ENCODE results near the gene BICC1.

The BICC1 gene

DNA sequence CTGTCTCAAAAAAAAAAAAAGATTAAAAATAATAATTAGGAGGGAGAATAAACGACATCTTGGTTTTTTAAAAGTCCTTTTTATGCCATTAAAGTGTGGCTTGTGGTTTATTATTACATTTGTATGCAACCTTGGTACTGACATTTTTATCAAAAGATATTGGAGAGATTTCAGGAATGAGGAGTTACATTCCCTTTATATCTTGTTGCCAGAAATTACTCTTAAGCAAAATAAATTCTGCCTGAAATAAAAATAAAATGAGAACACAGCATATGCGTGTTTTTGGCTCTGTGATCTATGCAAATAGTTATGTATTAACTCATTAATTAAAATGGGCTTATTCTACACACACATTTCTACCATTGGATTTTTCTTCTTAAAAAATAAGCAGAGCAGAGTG is 202.4 kb downstream of the BICC1 start:
- no peak for DNase-seq

GRCh38 chr10:58718596-58718995 is 205.9 kb downstream of the BICC1 start:
- DNase-seq = no peak

DNA sequence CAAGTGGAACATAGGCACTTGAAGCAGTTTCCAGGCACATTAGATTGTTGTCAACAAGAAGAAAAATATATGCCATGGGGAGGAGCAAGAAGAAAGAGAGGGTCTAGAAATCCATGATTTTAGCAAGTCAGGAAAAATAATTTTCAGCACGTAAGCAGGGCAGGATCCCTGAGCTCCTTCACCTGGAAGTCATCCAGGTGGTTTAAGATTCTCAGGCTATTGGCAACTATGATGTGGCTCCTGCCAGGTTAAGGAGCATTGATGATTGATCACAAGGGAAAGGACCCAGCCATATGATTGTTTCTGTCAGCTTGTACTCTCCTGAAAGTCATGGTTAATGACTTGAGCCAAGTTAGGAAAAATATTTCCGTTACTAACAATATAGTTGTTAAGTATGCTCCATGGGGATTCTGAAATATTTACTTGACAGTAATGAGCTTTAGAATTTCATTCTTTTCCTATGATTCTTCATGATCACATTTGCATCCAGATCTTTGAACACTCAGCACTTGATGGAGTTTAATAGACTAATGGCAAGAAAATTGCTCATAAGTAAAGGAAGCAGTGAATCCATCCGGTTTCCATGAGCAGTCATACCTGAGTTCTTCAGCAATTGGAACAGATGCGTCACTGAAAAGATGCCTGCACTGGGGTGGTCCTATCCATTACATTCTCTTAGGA is 209.1 kb downstream of the BICC1 start:
- DNase-seq = no peak

DNA sequence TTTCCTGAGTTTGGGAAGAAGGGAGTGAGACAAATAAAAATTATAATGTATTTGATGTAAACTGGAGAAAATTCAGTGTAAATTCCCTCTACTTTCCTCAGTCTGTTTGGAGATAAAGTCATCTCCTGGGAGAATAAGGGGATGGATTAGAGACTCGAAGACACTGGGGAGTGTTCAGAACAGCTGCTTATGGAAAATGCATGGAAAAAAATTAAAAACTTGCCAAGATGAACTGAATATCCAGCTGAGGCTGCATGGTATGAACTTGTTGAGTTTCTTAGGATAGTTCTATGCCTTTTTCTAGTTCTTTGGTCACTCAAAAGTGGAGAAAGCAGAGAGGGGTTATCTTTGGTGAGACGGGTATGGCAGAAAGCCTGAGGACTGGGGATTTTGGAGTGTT is 210.5 kb downstream of the BICC1 start:
- no peak for DNase-seq

- no peak for DNase-seq
These were observed 211.3 kb downstream of the BICC1 start for GRCh38 chr10:58723966-58724365.

GRCh38 chr10:58724781-58725180 is 212.1 kb downstream of the BICC1 start:
- no peak for DNase-seq

DNA sequence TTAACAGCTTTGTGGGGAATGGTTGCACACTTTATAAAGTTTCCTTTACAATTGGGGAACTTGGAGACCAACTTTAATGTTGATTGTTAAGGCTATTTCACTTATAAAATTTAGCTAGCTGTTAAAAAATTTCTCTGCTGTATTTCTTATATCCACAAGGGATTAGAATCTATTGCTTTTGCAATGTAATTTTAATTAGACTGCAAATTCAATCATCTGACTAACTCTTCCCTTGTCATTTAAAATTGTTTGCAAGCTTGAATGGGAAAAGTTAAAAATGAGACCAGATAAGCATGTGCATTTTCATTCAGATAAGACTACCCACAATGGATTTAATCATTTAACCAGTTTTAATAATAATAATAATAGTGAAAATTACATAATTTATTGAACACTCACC is 213.2 kb downstream of the BICC1 start:
- no peak for DNase-seq

GRCh38 chr10:58727633-58728032 is 215.0 kb downstream of the BICC1 start:
- DNase-seq = no peak

GRCh38 chr10:58731276-58731675 is 218.6 kb downstream of the BICC1 start:
- no peak for DNase-seq

- DNase-seq = no peak
These were observed 220.8 kb downstream of the BICC1 start for GRCh38 chr10:58733436-58733835.

DNA sequence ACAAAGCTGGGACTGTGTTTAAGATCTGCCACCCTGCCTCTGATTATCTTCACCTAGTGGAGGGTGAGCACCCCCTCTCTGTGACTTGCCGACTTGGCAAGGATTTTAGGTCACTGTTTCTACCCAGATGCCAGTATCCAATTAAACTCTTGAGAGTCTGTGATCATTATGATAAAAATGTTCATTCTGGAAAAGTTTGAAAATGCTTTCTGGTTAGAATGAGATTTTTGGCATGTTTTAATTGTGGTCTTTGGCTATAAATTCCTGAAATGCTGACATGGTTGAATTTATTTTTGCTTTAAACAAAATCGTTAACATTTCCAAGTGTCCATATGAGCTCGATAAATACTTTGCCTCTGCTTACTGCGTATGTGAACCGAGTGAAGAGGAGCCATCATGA is 221.4 kb downstream of the BICC1 start:
- no peak for DNase-seq

DNA sequence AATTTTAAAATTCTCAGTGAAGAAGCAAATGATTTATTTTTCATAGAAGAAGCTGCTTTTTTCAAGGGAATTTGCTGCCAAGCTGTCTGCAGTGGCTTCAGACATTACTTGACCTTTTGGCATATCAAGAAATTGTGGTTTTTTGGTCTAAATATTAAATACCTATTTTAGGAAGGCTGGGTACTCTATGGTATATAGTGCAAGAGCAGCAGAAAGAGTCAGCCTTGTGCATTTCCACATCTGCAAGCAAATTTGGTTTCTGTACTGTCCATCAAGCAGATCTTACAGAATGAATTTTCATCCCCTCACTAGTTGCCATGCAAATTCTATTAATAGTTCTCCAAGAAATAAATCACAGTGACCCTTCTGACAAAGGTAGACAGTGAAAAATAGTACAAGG is 222.0 kb downstream of the BICC1 start:
- DNase-seq = no peak

DNA sequence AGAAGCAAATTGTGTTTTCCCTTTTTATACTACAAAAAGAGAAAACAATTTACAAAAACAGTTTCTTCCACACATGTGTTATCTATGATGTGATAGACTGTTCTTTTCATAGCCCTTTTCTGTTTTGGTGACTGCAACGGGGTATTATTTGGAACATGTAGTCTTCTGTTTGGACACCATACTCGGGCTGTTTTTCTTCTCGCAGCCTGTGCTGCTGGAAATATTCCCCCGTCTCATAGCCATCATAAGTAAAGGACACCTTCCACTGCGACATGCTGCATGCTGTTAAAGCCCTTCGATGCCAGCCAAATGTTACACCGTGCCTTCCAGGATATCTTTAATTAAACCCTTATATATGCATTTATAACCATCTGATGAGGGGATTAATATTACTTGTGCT is 222.4 kb downstream of the BICC1 start:
- DNase-seq = no peak

GRCh38 chr10:58740620-58741369 is 228.1 kb downstream of the BICC1 start:
- no peak for DNase-seq

DNA sequence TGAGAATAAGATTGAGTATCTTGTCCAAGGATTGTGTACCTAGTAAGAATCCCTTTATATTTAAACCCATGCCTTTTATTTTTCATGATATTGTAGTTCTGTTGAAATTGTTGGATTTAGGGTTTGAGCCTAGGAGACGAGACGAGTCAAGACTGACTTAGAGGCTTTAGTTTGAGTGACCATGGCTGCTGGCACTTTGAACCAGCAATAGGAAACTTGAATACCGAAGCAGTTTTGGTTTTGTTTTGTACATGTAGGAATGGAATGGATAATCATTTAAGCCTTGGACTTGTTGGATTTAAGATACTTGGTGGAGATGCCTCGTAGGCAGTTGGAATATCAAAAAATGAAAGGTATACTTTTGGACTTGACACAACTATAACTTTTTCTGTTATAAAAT is 229.0 kb downstream of the BICC1 start:
- DNase-seq = no peak

DNA sequence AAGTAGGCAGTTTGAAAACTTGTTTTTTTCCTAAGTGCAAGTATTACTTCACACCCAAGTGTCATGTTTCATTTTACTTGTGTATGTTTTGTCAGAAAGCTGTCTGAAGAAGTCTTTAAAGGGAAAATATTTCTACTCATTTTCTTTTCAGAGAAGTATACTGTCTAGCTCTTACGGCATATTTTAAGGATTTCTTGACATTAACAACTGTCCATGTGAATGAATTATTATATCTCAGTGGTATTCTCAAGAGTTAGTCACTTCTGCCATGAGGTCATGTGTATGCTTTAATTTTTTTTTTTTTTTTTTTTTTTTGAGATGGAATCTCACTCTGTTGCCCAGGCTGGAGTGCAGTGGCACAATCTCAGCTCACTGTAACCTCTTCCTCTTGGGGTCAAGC is 229.5 kb downstream of the BICC1 start:
- no peak for DNase-seq

DNA sequence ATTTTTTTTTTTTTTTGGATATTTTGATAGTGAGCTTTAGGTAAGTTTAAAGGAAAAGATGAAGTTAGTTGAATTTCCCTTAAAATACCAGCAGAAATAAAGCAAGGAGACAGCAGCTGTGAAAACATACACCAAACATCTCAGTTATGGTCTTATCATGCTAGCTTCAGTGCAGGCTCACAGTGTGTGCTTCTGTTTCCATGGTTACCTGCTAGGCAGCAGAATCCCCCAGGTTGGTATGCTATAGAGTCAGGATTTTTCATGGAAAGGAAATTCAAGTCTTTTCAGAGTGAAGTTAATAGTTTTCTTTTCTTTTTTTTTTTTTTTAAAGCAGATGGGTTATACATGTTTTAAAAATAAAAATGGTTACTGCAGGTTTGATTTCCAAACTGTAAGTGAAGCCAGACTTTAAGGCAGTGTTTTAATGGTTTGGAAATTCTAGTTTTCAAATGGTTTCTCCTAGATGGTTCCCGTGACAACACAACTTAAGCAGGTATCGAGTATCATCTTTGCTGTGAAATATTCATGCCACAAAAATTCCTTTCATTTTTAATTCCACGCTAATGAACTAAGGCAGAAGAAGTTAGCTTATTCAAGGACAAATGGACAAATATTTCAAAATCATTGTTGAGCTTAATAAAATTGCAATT is 230.9 kb downstream of the BICC1 start:
- DNase-seq = no peak

DNA sequence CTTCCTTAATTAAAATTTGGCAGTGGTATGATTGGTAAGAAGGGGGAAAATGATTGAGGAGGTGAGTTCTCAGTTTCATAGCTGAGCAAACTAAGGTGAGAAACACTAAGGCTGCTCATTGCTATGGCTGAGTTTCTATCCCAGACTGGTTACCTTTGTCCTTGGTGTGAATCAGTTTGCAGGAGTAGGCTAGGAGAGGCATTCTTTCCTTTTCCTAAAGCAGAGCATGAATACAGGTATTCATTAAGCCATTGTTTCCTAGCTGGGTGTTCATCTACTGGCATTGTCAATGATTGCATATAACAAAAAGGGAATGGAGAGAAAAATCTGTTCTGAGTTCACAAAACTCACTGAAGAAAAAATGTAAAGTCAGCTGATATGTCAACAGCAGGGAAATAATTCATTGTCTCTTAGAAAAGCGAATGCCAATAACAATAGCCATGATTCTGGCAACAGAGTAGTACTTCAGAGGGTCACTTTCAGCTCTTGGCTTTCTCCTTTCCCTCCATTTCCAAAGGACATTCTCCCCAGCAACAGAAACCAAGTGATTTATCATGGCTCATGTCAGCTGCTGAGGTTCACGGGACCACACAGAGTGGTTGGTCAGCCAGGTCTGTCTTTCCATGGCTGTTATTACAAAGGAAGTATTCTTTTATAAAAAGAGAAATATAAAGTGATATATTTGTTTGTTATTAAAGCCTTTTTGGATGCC is 234.0 kb downstream of the BICC1 start:
- no peak for DNase-seq

DNA sequence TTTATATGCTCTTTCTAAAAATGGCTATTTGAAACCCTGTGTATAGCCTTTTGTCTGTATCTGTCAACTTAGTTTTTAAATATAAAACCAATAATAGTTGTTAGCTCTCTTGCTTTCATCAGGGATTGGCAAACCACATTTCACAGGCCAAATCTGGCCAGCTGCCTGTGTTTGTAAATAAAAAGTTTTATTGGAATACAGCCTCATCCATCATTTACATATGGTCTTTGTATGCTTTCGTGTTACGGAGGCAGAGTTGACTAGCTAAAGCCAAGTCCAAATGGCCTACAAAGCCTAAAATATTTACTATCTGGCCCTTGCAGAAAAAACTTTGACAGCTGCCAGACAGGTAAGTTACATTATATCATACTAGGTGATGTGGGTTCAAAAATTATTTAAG is 235.0 kb downstream of the BICC1 start:
- no peak for DNase-seq

- DNase-seq = no peak
These were observed 240.0 kb downstream of the BICC1 start for GRCh38 chr10:58752665-58753064.

- no peak for DNase-seq
These were observed 240.8 kb downstream of the BICC1 start for GRCh38 chr10:58753425-58753824.

GRCh38 chr10:58754469-58755339 is 242.0 kb downstream of the BICC1 start:
- DNase-seq = no peak

DNA sequence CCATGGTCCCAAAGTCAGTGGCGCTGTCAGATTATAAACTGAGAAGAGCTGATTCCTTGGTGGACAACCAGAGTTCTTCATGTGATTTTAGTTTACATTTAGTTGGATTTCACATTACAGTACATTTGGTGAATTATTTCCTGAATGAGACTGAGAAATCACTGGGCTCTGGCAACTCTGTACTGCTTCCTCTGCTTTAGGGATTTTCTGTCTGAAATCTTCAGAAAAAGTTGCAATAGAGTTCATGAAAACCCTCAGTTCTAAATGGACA is 242.6 kb downstream of the BICC1 start:
- no peak for DNase-seq
